ENCODE data around the gene LITAFD.
A peak's percentile ranks its signal among the peaks of the same experiment; 100 is the strongest.
"Not testable (repeated sequence)": the region's sequence is repeated elsewhere in the genome, so short reads cannot be mapped to it uniquely, and the experiment has no call there.

LITAFD gene

GRCh38 chr16:8893976-8894690 lies 12.0 kb downstream of the LITAFD start:
- no peak for DNase-seq (ENCODE audit: low read depth, low spot score)

- no peak for DNase-seq (ENCODE audit: low read depth, low spot score)
Measured at GRCh38 chr16:8894736-8895334, 12.7 kb downstream of the LITAFD start.

GRCh38 chr16:8898660-8899318 lies 16.6 kb downstream of the LITAFD start:
- DNase-seq (ENCODE audit: low read depth, low spot score), result no peak

GRCh38 chr16:8899709-8900317 lies 17.7 kb downstream of the LITAFD start:
- no peak for DNase-seq (ENCODE audit: low read depth, low spot score)

GRCh38 chr16:8900343-8900742 lies 18.2 kb downstream of the LITAFD start:
- no peak for DNase-seq (ENCODE audit: low read depth, low spot score)

GRCh38 chr16:8901320-8901861 lies 19.2 kb downstream of the LITAFD start:
- DNase-seq (ENCODE audit: low read depth, low spot score), result no peak

- DNase-seq (ENCODE audit: low read depth, low spot score), result no peak
Measured at GRCh38 chr16:8903004-8903403, 20.9 kb downstream of the LITAFD start.

GRCh38 chr16:8904018-8904430 lies 21.9 kb downstream of the LITAFD start:
- DNase-seq (ENCODE audit: low read depth, low spot score), result no peak

GRCh38 chr16:8905168-8905762 lies 23.1 kb downstream of the LITAFD start:
- DNase-seq (ENCODE audit: low read depth, low spot score), result peak; percentile 63

GRCh38 chr16:8905795-8906591 lies 23.8 kb downstream of the LITAFD start:
- no peak for DNase-seq (ENCODE audit: low read depth, low spot score)

- DNase-seq (ENCODE audit: low read depth, low spot score), result peak; percentile 85
Measured at GRCh38 chr16:8907096-8907495, 24.9 kb downstream of the LITAFD start.

- no peak for DNase-seq (ENCODE audit: low read depth, low spot score)
Measured at GRCh38 chr16:8908810-8909468, 26.8 kb downstream of the LITAFD start.

- DNase-seq (ENCODE audit: low read depth, low spot score), result no peak
Measured at GRCh38 chr16:8910811-8911210, 28.7 kb downstream of the LITAFD start.

- DNase-seq (ENCODE audit: low read depth, low spot score), result no peak
Measured at GRCh38 chr16:8912793-8913192, 30.6 kb downstream of the LITAFD start.

GRCh38 chr16:8914098-8914497 lies 31.9 kb downstream of the LITAFD start:
- DNase-seq (ENCODE audit: low read depth, low spot score), result no peak

GRCh38 chr16:8915722-8916301 lies 33.7 kb downstream of the LITAFD start:
- DNase-seq (ENCODE audit: low read depth, low spot score), result no peak

GRCh38 chr16:8916541-8917225 lies 34.5 kb downstream of the LITAFD start:
- DNase-seq (ENCODE audit: low read depth, low spot score), result no peak

GRCh38 chr16:8917336-8917735 lies 35.2 kb downstream of the LITAFD start:
- not testable (repeated sequence) for DNase-seq (ENCODE audit: low read depth, low spot score)

Measured in astrocyte of the hippocampus (primary cell).